Measurements from ENCODE around the gene SLC35F3. TPM values are rescaled to one million over a fixed set of nuclear protein-coding genes. Genes with fewer than 3 reads are reported as not detected.

SLC35F3 gene
- total RNA-seq, 6 experiments from 2014 or later: not detected

DNA sequence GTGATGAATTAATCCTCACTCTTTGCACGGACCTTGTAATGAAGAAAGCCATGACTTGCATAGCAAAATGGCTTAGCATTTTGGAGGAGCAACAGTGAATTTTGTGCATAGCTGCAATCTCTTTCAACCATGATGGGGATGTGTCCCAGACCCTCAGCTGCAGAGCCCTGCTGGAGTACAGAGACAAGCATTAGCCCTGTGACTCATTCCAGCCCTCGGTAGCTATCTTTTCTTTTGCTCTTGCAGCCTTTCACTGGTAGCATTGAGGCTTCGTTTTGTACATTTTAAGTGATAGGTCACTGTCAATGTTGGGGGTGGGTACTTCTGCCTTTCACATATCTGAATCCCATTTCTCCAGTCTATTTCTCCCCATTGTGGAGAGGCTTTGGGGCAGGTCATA, 58.4 kb downstream of the SLC35F3 start:
- no peaks in the 10 kb centered on the region for H3K36me3 ChIP-seq
- DNase-seq (no peak), ATAC-seq (no peak)
- intact Hi-C loops (cut with DNase I): no loop called here
- no peaks in the 10 kb centered on the region for H3K9me3 ChIP-seq
- no peaks in the 10 kb centered on the region for H3K4me1 ChIP-seq
- no peak for TF ChIP-seq POLR2A (IDR thresholded peaks at IDR 0.05)
- TF ChIP-seq, protein P1, sequence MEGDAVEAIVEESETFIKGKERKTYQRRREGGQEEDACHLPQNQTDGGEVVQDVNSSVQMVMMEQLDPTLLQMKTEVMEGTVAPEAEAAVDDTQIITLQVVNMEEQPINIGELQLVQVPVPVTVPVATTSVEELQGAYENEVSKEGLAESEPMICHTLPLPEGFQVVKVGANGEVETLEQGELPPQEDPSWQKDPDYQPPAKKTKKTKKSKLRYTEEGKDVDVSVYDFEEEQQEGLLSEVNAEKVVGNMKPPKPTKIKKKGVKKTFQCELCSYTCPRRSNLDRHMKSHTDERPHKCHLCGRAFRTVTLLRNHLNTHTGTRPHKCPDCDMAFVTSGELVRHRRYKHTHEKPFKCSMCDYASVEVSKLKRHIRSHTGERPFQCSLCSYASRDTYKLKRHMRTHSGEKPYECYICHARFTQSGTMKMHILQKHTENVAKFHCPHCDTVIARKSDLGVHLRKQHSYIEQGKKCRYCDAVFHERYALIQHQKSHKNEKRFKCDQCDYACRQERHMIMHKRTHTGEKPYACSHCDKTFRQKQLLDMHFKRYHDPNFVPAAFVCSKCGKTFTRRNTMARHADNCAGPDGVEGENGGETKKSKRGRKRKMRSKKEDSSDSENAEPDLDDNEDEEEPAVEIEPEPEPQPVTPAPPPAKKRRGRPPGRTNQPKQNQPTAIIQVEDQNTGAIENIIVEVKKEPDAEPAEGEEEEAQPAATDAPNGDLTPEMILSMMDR (IDR thresholded peaks at IDR 0.05): no peak
- H3K27me3 ChIP-seq: no peaks in the 10 kb centered on the region
- no peak overlapping the region for H3K4me3 ChIP-seq
- H3K27ac ChIP-seq: no peak overlapping the region
- 55% methylated on average over 2 of the region's 3 CpGs for WGBS (ENCODE audit: insufficient coverage, low coverage, low lambda C conversion rate, missing lambda C conversion rate)

DNA sequence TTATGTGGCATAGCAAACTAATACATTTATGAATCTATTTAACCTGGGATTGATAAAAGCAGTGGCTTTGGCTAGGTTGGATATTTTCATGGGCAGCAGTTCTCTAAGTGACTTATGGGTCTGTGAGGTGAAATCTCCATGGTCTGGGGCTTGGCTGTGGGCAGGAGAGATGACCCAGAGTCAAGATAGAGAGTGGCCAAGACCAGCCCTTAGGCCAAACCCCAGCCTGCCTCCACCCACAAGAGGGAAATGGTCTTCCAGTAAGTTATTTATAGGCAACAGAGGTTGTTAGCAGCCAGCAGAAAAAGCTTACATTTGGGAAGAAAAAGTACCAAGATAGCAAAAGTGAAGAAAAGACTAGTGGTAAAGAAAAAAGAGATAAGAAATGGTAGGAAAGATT, 61.4 kb downstream of the SLC35F3 start:
- intact Hi-C loops (cut with DNase I): no loop called here
- Histone ChIP-seq H3K9me3 (no peaks in the 10 kb centered on the region), H3K4me1 (no peaks in the 10 kb centered on the region), H3K27ac (no peak overlapping the region), H3K36me3 (no peaks in the 10 kb centered on the region), H3K27me3 (no peaks in the 10 kb centered on the region), H3K4me3 (no peak overlapping the region)
- no peak for DNase-seq
- ATAC-seq: no peak
- TF ChIP-seq, protein P1 (IDR thresholded peaks at IDR 0.05): no peak
- TF ChIP-seq POLR2A (IDR thresholded peaks at IDR 0.05): no peak

DNA sequence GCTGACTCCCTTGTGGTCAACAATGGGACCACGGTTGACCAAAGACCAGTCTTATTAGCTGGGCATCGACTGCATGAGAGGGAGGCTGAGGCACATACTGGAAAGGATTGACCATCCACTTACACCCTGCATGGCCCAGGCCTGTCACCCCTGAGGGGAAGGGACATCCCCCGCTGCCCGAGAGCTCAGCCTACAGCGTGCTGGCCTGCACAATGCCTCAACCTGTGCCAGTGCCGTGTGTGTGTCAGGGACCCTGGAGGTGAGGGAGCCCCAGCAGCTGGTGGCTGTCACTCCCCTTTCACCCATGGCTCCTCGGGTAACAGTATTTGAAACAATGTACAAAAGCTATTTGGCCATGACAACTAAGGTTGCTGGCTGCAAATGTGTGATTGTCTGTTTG, 67.3 kb downstream of the SLC35F3 start:
- no peaks in the 10 kb centered on the region for H3K9me3 ChIP-seq
- no peak overlapping the region for H3K27ac ChIP-seq
- H3K27me3 ChIP-seq: no peaks in the 10 kb centered on the region
- DNase-seq (no peak), ATAC-seq (peak in 1 of 4 donors; percentile 34)
- WGBS (ENCODE audit: insufficient coverage, low coverage, low lambda C conversion rate, missing lambda C conversion rate): 100% methylated on average over 1 of the region's 7 CpGs
- H3K4me3 ChIP-seq: no peak overlapping the region
- H3K4me1 ChIP-seq: no peaks in the 10 kb centered on the region
- no peaks in the 10 kb centered on the region for H3K36me3 ChIP-seq
- TF ChIP-seq, protein P1 (IDR thresholded peaks at IDR 0.05): no peak
- no peak for TF ChIP-seq POLR2A (IDR thresholded peaks at IDR 0.05)
- intact Hi-C loops (cut with DNase I): no loop called here

DNA sequence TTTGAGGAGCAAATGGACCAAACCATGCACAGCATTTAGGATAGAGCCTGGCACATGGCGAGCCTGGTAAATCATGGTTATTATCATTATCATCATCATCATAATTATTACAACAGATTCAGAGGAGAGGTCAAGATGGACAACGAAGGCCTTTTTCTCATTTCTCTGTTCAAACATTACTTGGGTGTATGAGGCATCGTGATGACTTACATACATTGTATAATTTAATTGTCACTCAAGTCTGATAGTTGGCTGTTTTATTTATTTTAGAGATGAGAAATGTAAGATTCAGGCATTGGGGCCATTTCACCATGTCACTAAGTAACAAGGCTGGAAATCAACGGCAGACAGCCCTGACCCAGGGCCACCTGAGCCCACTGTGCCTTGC, 68.1 kb downstream of the SLC35F3 start:
- no peaks in the 10 kb centered on the region for H3K9me3 ChIP-seq
- WGBS (ENCODE audit: insufficient coverage, low coverage, low lambda C conversion rate, missing lambda C conversion rate): 47% methylated on average over 3 of the region's 4 CpGs
- no peaks in the 10 kb centered on the region for H3K27me3 ChIP-seq
- H3K27ac ChIP-seq: no peak overlapping the region
- H3K4me3 ChIP-seq: no peak overlapping the region
- TF ChIP-seq POLR2A (IDR thresholded peaks at IDR 0.05): no peak
- TF ChIP-seq, protein P1 (IDR thresholded peaks at IDR 0.05): no peak
- intact Hi-C loops (cut with DNase I): no loop called here
- DNase-seq (no peak), ATAC-seq (no peak)
- H3K4me1 ChIP-seq: no peaks in the 10 kb centered on the region
- H3K36me3 ChIP-seq: no peaks in the 10 kb centered on the region

DNA sequence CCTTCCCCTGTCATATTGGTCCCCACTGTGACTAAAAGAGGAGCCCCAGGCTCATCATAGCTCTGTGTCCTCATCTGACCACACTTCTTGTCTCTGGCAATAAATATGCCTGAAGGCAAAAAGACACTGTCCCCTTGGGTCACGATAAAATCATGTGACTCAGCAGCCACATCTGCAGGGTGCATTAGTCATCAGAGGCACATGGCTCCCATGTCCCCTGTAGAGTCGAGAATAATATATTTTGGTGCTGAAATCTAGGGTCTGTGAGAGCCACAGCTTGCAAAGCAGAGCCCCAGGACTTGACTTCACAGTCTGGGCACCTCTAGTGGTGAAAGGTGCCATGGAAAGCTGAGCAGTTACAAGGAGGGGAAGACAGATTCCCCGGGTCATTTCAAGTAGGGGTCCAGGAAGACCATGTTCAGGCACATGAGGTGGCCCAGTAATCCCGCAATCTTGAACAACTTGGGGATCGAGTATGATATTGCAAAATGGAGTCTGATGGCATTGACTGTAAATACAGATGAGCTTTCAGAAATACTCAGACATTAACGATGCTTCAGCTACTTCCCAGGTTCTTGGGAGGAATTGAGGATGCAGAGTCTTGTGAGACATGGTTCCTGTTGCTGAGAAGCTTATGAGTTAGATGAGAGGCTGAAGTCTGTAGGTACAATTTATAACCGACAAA, 68.6 kb downstream of the SLC35F3 start:
- intact Hi-C loops (cut with DNase I): no loop called here
- H3K27ac ChIP-seq: no peak overlapping the region
- 61% methylated on average over 5 of the region's 7 CpGs for WGBS (ENCODE audit: insufficient coverage, low coverage, low lambda C conversion rate, missing lambda C conversion rate)
- DNase-seq: no peak
- ATAC-seq: no peak
- H3K9me3 ChIP-seq: no peaks in the 10 kb centered on the region
- no peaks in the 10 kb centered on the region for H3K27me3 ChIP-seq
- H3K4me3 ChIP-seq: no peak overlapping the region
- no peaks in the 10 kb centered on the region for H3K4me1 ChIP-seq
- TF ChIP-seq, protein P1 (IDR thresholded peaks at IDR 0.05): no peak
- no peak for TF ChIP-seq POLR2A (IDR thresholded peaks at IDR 0.05)
- H3K36me3 ChIP-seq: no peaks in the 10 kb centered on the region

All from right lobe of liver (tissue), 6 donors.